Prostate gland (tissue), 2 donors: ENCODE data around the gene MS4A5.

ENCODE experiments used
- POLR2A ChIP-seq: fragments of 450-650 bp; IDR thresholded peaks from one replicate; pipeline ENCODE4 v1.6.1; 2016; ENCODE audit warnings: antibody characterized with exemption, mild to moderate bottlenecking
- POLR2AphosphoS5 ChIP-seq: sonication (generic); formaldehyde crosslinking; IDR thresholded peaks from one replicate; pipeline ENCODE4 v1.6.1; 2017; ENCODE audit warnings: antibody characterized with exemption
- TF ChIP-seq, protein P1 (sequence below), 4 experiments: fragments of 200-600 bp in 2 of 4; fragments of 450-650 bp in 2 of 4; sonication (generic) in 2 of 4; IDR thresholded peaks; 1 replicate in 3 of 4; 2 replicates in 1 of 4; pipeline ENCODE4 v1.5.1; 2016 to 2019; ENCODE audit warnings: antibody characterized with exemption in 4 of 4, mild to moderate bottlenecking in 2 of 4, moderate library complexity in 2 of 4

GRCh38 chr11:60447846-60448245 is 18.5 kb downstream of the MS4A5 start:
- TF ChIP-seq, protein P1, sequence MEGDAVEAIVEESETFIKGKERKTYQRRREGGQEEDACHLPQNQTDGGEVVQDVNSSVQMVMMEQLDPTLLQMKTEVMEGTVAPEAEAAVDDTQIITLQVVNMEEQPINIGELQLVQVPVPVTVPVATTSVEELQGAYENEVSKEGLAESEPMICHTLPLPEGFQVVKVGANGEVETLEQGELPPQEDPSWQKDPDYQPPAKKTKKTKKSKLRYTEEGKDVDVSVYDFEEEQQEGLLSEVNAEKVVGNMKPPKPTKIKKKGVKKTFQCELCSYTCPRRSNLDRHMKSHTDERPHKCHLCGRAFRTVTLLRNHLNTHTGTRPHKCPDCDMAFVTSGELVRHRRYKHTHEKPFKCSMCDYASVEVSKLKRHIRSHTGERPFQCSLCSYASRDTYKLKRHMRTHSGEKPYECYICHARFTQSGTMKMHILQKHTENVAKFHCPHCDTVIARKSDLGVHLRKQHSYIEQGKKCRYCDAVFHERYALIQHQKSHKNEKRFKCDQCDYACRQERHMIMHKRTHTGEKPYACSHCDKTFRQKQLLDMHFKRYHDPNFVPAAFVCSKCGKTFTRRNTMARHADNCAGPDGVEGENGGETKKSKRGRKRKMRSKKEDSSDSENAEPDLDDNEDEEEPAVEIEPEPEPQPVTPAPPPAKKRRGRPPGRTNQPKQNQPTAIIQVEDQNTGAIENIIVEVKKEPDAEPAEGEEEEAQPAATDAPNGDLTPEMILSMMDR (IDR thresholded peaks at IDR 0.05): no peak
- no peak for TF ChIP-seq POLR2A
- TF ChIP-seq POLR2AphosphoS5: no peak
